Natural killer cell (primary cell): ENCODE measurements around the gene DEFB114. TPM values are rescaled to one million over a fixed set of nuclear protein-coding genes. Genes with fewer than 3 reads are reported as not detected.

Experiments used
- ATAC-seq, 3 donors: fragments of 150-1000 bp in 2 of 3; fragments of 200-7000 bp in 1 of 3; cut with Tn5 transposase; 1 replicate in 1 of 3; 2 replicates in 2 of 3; pipeline ENCODE4 v1.10.0; 2021; ENCODE audit warnings: mild to moderate bottlenecking in 2 of 3, moderate library complexity in 2 of 3
- DNase-seq, 2 donors: peaks; one replicate each; pipeline versions ENCODE4 v3.0.0 to v3.0.0-alpha.2; 2013 to 2021; ENCODE audit warnings: mixed read lengths in 1 of 2
- H3K27ac ChIP-seq: one replicate; pipeline ENCODE4 v1.5.1; 2013; ENCODE audit warnings: mild to moderate bottlenecking, low read length
- H3K27me3 ChIP-seq: one replicate; pipeline ENCODE4 v1.6.1; 2013; ENCODE audit warnings: low read length; ENCODE audit not compliant: control insufficient read depth, insufficient read depth
- H3K36me3 ChIP-seq: one replicate; pipeline ENCODE4 v1.6.1; 2013; ENCODE audit warnings: low read length; ENCODE audit not compliant: control insufficient read depth, insufficient read depth
- H3K4me1 ChIP-seq: one replicate; pipeline ENCODE4 v1.6.1; 2013; ENCODE audit warnings: low read length; ENCODE audit not compliant: control insufficient read depth, insufficient read depth
- H3K4me3 ChIP-seq: one replicate; pipeline ENCODE4 v1.5.1; 2013; ENCODE audit warnings: low read length
- H3K9me3 ChIP-seq: one replicate; pipeline ENCODE4 v1.6.1; 2013; ENCODE audit warnings: low read length; ENCODE audit not compliant: control insufficient read depth, insufficient read depth
- H3K27ac Mint-ChIP-seq, 2 donors: one replicate each; pipeline ENCODE4 v1.8.0; 2022; ENCODE audit warnings: mild to moderate bottlenecking in 2 of 2, mixed read lengths in 2 of 2, moderate library complexity in 1 of 2
- H3K27me3 Mint-ChIP-seq, 2 donors: one replicate each; pipeline ENCODE4 v1.8.0; 2022; ENCODE audit warnings: low read depth in 2 of 2, mixed read lengths in 2 of 2
- H3K36me3 Mint-ChIP-seq: one replicate; pipeline ENCODE4 v1.8.0; 2022; ENCODE audit warnings: mixed read lengths
- H3K4me1 Mint-ChIP-seq, 2 donors: one replicate each; pipeline ENCODE4 v1.8.0; 2022; ENCODE audit warnings: mixed read lengths in 2 of 2
- H3K4me3 Mint-ChIP-seq: one replicate; pipeline ENCODE4 v1.8.0; 2022; ENCODE audit warnings: mild to moderate bottlenecking, moderate library complexity, mixed read lengths
- H3K9me3 Mint-ChIP-seq, 2 donors: one replicate each; pipeline ENCODE4 v1.8.0; 2022; ENCODE audit warnings: mixed read lengths in 2 of 2
- WGBS: methylation state at CpG from one replicate; pipeline ENCODE4 v1.1.7; 2013; ENCODE audit warnings: missing lambda C conversion rate; ENCODE audit not compliant: insufficient coverage; 5-methylcytosine and 5-hydroxymethylcytosine counted together
- intact Hi-C: fragments of 100-400 bp; cut with micrococcal nuclease; formaldehyde crosslinking; loops from one replicate; pipeline ENCODE4 v1.14.2; 2022
- total RNA-seq, 4 donors: library from RNA; stranded (reverse); fragments of 120-200 nt in 1 of 4; gene quantifications; one replicate each; pipeline versions ENCODE4 v1.2.3 to v1.2.4, GENCODE V29; 2013 to 2022
- TF ChIP-seq, protein P1 (sequence below): fragments of 200-600 bp; IDR thresholded peaks from one replicate; pipeline ENCODE4 v1.8.0; 2022; ENCODE audit warnings: antibody characterized with exemption

The DEFB114 gene
- total RNA-seq, 3 donors from 2014 or later (not counting 1 experiment from before 2014, with no cell fraction given), result not detected

- Mint-ChIP-seq H3K27me3 (no peaks in the 10 kb centered on the region), H3K9me3 (peaks cover 11 to 22% of the 10 kb centered on the region in 2 donors), H3K4me3 (no peak overlapping the region), H3K36me3 (no peaks in the 10 kb centered on the region), H3K4me1 (no peaks in the 10 kb centered on the region), H3K27ac (no peak overlapping the region)
- Histone ChIP-seq H3K4me3 (no peak overlapping the region), H3K36me3 (no peaks in the 10 kb centered on the region), H3K4me1 (no peaks in the 10 kb centered on the region), H3K27ac (no peak overlapping the region), H3K9me3 (no peaks in the 10 kb centered on the region), H3K27me3 (no peaks in the 10 kb centered on the region)
- WGBS, result 90% methylated on average over 2 of the region's 2 CpGs
- ATAC-seq (no peak), DNase-seq (no peak)
- TF ChIP-seq, protein P1, sequence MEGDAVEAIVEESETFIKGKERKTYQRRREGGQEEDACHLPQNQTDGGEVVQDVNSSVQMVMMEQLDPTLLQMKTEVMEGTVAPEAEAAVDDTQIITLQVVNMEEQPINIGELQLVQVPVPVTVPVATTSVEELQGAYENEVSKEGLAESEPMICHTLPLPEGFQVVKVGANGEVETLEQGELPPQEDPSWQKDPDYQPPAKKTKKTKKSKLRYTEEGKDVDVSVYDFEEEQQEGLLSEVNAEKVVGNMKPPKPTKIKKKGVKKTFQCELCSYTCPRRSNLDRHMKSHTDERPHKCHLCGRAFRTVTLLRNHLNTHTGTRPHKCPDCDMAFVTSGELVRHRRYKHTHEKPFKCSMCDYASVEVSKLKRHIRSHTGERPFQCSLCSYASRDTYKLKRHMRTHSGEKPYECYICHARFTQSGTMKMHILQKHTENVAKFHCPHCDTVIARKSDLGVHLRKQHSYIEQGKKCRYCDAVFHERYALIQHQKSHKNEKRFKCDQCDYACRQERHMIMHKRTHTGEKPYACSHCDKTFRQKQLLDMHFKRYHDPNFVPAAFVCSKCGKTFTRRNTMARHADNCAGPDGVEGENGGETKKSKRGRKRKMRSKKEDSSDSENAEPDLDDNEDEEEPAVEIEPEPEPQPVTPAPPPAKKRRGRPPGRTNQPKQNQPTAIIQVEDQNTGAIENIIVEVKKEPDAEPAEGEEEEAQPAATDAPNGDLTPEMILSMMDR, result no peak
- intact Hi-C loops, result no loop called here
These were observed 45.2 kb downstream of the DEFB114 start for GRCh38 chr6:49918787-49919186.

DNA sequence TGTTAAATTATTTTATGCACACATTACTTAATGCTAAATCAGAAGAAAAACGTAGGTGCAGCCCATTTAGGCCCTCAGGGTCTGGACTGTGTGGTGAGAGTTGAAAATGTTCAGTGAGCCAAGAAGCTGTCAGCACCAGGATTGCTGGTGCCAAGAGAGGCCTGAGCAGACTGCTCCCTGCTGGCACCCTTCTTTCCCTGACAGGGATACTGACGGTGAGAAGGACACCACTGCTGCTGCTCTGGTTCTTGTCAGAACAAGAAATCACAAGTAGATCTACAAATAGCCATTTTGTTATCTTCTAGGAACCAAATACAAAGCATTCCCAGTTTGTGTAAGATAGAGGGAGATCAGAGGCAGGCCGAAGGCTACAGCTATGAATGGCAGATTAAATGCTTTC is 48.9 kb downstream of the DEFB114 start:
- H3K4me1 Mint-ChIP-seq, result no peaks in the 10 kb centered on the region
- no peak overlapping the region for H3K27ac Mint-ChIP-seq
- H3K36me3 Mint-ChIP-seq, result peaks cover 5% of the 10 kb centered on the region
- H3K4me3 Mint-ChIP-seq, result no peak overlapping the region
- DNase-seq (no peak), ATAC-seq (no peak)
- TF ChIP-seq, protein P1, result no peak
- H3K9me3 Mint-ChIP-seq, result peaks cover 12 to 17% of the 10 kb centered on the region in 2 donors
- Histone ChIP-seq H3K4me3 (no peak overlapping the region), H3K9me3 (no peaks in the 10 kb centered on the region), H3K36me3 (no peaks in the 10 kb centered on the region), H3K27me3 (no peaks in the 10 kb centered on the region), H3K4me1 (no peaks in the 10 kb centered on the region), H3K27ac (no peak overlapping the region)
- no peaks in the 10 kb centered on the region for H3K27me3 Mint-ChIP-seq
- WGBS, result 62% methylated on average over 2 of the region's 3 CpGs
- intact Hi-C loops, result no loop called here

DNA sequence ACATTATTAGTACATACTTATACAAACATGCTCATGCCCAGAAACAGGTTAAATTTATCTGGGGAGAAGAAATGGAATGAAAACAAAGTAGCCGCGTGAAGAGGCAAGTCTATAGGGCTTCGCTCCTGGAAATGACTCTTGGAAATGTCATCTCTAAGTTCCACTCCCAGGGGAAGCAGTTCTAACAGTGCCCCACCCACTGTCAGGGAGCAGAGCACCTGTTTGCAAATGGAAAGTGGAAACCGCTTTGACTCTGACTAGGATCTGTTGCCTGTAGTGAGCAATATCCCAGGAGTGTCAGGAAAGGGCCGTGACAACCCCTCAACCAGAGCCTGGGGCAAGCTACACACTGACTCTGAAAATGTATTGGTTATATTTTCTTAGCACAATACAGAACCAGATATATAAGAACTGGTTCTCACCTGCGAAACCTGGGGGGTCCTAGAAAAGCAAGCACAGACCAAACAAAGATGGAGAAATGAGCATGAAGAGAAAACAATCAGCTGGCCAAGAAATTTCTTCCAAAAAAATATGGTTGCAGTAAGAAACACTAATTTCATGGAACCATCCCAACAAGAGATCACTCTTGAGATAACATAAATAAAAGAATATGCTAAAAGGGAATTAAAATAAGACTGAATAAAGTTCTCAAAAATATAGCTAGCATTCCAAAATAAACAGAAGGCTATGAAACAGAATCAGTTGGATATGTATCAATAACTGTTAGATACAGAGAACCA is 50.2 kb downstream of the DEFB114 start:
- TF ChIP-seq, protein P1, result no peak

DNA sequence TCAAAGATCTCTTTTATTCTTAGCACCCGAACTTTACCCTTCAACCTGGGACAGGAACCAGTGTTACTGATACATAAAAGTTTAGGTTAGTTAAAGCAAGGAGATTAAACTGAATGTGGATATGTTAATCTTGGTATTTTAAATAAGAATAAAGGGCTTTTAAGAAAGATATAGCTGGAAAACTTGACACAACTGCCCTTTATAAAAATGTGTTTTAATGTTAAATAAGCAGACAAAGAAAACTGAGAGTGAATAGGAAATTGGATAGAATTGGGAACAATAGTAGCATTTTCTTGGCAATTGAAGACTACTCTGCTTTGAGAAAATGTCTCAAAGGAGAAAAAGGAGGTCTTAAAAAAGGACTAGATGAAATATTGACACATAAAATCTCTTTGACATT is 51.8 kb downstream of the DEFB114 start:
- H3K9me3 ChIP-seq, result no peaks in the 10 kb centered on the region
- no peaks in the 10 kb centered on the region for H3K27me3 Mint-ChIP-seq
- no peaks in the 10 kb centered on the region for H3K36me3 ChIP-seq
- DNase-seq, result no peak
- no peak overlapping the region for H3K27ac Mint-ChIP-seq
- TF ChIP-seq, protein P1, result no peak
- H3K4me1 Mint-ChIP-seq, result no peaks in the 10 kb centered on the region
- no peaks in the 10 kb centered on the region for H3K4me1 ChIP-seq
- no peak overlapping the region for H3K27ac ChIP-seq
- intact Hi-C loops, result no loop called here
- H3K4me3 Mint-ChIP-seq, result no peak overlapping the region
- no peak overlapping the region for H3K4me3 ChIP-seq
- H3K9me3 Mint-ChIP-seq, result peaks cover 9 to 11% of the 10 kb centered on the region in 2 donors
- no CpG with 5 or more reads among the region's 1 CpG for WGBS
- peaks cover 5% of the 10 kb centered on the region for H3K36me3 Mint-ChIP-seq
- H3K27me3 ChIP-seq, result no peaks in the 10 kb centered on the region
- no peak for ATAC-seq

More for the DNA sequence above, 50.2 kb downstream of the DEFB114 start:
- WGBS, result 90% methylated on average over 6 of the region's 6 CpGs
- H3K36me3 Mint-ChIP-seq, result peaks cover 5% of the 10 kb centered on the region
- Histone ChIP-seq H3K9me3 (no peaks in the 10 kb centered on the region), H3K27me3 (no peaks in the 10 kb centered on the region), H3K36me3 (no peaks in the 10 kb centered on the region), H3K4me1 (no peaks in the 10 kb centered on the region), H3K27ac (no peak overlapping the region), H3K4me3 (no peak overlapping the region)
- peaks cover 10 to 15% of the 10 kb centered on the region in 2 donors for H3K9me3 Mint-ChIP-seq
- H3K4me1 Mint-ChIP-seq, result no peaks in the 10 kb centered on the region
- intact Hi-C loops, result no loop called here
- no peak for DNase-seq
- H3K27me3 Mint-ChIP-seq, result no peaks in the 10 kb centered on the region
- no peak overlapping the region for H3K27ac Mint-ChIP-seq
- no peak overlapping the region for H3K4me3 Mint-ChIP-seq
- ATAC-seq, result no peak
